Cardiac fibroblast (primary cell): ENCODE results near the gene CAPN9.

Source experiments
- DNase-seq, 2 donors: peaks; one replicate each; pipeline versions ENCODE4 v3.0.0 to v3.0.0-alpha.2; 2010; ENCODE audit warnings: low read depth in 2 of 2
- H3K4me3 ChIP-seq, 2 donors: replicated peaks in 1 of 2; 1 replicate in 1 of 2; 2 replicates in 1 of 2; pipeline ENCODE4 v1.5.1; 2011; ENCODE audit warnings: low read depth in 2 of 2, low read length in 2 of 2, mild to moderate bottlenecking in 2 of 2, moderate library complexity in 1 of 2
- TF ChIP-seq, protein P1 (sequence below): IDR thresholded peaks from one replicate; pipeline ENCODE4 v1.5.1; 2011; ENCODE audit warnings: low read depth, mild to moderate bottlenecking, low read length, inconsistent platforms

The CAPN9 gene

GRCh38 chr1:230701895-230702768, 45.1 kb upstream of the CAPN9 start:
- TF ChIP-seq, protein P1, sequence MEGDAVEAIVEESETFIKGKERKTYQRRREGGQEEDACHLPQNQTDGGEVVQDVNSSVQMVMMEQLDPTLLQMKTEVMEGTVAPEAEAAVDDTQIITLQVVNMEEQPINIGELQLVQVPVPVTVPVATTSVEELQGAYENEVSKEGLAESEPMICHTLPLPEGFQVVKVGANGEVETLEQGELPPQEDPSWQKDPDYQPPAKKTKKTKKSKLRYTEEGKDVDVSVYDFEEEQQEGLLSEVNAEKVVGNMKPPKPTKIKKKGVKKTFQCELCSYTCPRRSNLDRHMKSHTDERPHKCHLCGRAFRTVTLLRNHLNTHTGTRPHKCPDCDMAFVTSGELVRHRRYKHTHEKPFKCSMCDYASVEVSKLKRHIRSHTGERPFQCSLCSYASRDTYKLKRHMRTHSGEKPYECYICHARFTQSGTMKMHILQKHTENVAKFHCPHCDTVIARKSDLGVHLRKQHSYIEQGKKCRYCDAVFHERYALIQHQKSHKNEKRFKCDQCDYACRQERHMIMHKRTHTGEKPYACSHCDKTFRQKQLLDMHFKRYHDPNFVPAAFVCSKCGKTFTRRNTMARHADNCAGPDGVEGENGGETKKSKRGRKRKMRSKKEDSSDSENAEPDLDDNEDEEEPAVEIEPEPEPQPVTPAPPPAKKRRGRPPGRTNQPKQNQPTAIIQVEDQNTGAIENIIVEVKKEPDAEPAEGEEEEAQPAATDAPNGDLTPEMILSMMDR = no peak
- H3K4me3 ChIP-seq = no peak overlapping the region
- no peak for DNase-seq

DNA sequence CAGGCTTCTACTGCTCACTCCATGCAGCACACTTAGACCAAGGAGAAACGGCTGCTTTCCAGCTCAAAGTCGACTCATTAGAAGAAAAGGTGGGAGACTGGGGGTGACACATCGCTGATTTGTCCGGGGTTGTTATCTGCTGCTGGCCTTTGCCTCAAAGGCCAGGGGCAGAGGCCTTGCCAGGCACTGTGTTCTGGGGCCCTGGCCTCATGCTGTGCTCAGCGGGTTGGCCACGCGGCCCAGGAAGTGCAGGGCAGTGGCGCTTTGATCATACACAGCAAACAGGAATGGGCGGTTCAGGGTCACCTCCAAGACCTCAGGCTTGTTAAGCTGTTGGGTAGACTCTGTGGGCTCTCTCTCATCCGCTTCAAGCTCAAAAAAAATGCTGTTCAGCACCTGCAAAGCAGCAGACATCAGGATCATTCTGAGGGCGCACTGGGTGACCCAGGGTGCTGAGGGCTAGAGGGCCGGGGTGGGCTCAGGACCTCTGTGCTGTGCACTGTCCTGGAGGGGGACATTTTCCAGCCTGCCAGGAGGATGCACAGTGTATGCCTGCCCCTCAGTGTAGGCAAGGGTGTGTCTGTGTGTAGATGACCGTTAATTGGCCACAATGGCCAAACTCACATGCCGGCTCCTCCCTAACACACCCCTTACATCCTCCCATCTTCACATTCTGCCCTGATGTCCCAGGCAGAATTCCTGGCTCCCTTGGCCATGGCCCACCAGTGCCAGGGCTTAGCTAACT, 44.1 kb upstream of the CAPN9 start:
- no peak for DNase-seq
- no peak overlapping the region for H3K4me3 ChIP-seq
- TF ChIP-seq, protein P1 = no peak

DNA sequence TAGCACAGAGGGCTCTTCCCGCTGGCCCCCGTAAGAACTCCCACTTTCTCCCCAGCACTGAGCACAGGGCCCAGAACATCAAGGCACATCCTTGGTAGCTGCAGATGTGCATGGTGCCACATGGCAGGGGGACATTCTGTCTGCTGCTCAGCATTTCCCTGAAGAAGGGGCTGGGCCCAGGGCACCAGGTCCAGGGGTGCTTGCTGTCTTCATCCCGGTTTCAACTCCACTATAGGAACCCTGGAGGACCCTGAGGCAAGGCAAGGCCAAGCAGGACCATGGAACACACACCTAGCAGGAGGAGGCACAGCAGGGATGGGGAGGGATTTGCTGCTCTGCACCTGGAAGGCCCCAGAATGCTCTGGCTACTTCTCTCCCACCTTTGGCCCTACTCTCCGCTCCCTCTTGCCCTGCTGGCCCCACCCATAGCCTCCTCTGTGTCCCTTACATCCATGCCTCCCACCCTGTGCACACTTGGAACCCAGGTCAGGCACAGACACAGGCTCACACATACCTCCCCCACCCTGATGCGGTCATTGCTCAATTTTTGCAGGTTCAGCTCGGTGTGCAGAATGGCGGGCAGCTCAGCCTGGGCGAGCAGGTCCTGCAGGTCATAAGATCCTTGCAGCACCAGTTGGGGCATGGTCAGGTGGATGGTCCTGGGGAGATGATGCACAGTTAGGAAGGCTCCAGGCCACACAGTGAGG, 43.4 kb upstream of the CAPN9 start:
- no peak overlapping the region for H3K4me3 ChIP-seq
- TF ChIP-seq, protein P1 = no peak
- DNase-seq = no peak

DNA sequence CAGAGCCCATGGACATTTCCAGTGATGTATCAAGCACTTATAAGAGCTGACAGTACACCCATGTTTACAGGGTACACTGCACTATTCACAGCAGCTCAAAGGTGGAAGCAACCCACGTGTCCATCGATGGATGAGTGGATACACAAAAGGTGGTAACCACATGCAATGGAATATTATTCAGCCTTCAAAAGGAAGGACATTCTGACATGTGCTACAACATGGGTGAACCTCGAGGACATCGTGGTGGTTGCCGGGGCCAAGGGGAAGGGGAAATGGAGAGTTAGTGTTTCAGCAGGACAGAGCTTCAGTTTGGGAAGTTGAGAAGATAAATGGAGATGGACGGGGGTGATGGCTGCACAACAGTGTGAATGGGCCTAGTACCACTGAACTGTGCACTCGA, 42.4 kb upstream of the CAPN9 start:
- no peak for DNase-seq
- TF ChIP-seq, protein P1 = no peak
- no peak overlapping the region for H3K4me3 ChIP-seq

DNA sequence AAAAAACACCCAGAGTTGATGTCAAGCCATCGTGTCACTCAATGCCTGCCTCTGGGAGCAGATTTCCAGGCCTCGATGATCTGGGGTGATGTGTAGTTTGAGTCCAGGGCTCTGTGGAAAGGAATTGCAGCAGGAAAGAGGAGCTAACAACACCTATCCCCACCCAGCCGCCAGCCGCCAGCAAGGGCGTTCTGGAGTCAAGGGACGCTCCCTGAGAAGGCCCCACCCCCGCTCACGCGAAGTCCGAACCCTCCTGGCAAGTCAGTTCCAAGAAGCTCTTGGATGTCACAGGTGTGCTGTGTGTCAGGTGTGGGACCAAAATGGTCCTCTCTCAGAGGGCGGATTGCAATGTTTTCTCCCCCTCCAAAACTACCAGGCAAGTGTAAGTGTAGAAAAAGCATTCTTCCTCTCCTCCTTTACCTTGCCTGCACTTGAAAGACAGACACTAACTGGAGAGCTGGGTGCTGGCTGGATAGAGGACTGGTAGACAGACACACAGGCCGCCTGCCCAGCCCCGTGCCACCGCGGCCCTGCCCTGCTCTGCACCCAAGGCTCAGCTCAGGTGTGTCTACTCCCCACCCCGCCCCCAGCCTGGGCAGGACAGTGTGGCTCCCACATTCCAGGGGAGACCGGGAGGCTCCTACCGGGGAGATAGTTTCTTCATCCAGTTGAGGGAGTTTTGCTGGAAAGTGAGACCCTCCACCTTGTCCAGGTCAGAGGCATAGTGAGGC, 41.7 kb upstream of the CAPN9 start:
- no peak for DNase-seq
- no peak overlapping the region for H3K4me3 ChIP-seq
- TF ChIP-seq, protein P1 = no peak

GRCh38 chr1:230706020-230706699, 41.0 kb upstream of the CAPN9 start:
- TF ChIP-seq, protein P1 = no peak
- DNase-seq = no peak
- no peak overlapping the region for H3K4me3 ChIP-seq
